Measurements from ENCODE around the gene RLN2.

RLN2 gene

DNA sequence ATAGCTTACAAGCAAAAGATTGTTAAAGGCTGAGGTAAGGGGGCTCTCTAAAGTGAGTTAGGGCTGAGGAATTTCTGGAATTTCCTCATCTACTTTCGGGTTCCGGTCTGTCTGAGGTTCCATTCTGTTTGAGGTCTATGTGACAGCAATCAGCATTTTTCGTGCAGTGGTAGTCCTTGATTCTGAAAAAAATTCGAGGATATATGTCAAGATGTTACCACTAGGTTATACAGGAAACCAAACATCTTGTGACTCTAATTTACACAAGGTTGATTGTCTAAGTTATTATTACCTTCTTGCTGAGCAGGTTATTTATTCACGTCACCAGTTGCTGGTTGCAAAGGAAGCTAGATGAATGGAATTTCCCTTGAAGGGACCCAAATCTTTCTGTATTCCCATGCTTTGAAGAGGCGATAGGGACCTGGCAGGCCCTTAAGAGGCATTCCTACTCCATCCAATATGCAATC lies 35.2 kb downstream of the RLN2 start:
- DNase-seq, result no peak

DNA sequence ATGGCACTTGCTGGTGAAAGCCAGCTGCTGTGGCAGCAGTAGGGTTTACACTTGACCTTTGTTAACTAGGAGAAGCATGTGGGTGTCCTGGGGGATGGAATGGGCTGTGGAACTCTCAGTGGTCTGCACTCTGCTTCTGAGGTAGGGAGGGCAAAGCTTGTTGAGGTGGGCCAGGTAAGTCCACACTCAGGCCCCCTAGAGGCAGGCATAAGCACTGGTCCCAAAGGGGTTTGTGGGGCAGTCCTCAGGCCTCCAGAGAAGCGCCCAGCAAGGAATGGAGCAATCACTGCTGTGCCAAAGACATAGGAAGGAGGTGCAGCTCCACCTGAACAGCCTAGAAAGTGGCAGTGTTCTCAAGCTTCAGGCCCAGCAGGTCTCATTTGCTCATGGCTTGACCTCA lies 38.6 kb downstream of the RLN2 start:
- DNase-seq, result no peak

DNA sequence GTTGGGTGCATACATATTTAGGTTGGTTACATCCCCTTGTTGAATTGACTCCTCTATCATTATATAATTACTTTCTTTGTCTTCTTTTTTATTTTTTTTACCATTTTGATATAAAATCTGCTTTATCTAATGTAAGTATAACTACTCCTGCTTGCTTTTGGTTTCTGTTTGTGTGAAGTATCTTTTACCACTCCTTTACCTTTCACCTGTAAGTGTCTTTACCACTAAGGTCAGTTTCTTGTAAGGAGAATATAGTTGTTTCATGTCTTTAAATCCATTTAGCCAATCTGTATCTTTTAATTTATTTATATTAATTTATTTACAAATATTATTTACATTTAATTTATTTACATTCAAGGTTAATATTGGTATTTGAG lies 40.3 kb downstream of the RLN2 start:
- no peak for DNase-seq

DNA sequence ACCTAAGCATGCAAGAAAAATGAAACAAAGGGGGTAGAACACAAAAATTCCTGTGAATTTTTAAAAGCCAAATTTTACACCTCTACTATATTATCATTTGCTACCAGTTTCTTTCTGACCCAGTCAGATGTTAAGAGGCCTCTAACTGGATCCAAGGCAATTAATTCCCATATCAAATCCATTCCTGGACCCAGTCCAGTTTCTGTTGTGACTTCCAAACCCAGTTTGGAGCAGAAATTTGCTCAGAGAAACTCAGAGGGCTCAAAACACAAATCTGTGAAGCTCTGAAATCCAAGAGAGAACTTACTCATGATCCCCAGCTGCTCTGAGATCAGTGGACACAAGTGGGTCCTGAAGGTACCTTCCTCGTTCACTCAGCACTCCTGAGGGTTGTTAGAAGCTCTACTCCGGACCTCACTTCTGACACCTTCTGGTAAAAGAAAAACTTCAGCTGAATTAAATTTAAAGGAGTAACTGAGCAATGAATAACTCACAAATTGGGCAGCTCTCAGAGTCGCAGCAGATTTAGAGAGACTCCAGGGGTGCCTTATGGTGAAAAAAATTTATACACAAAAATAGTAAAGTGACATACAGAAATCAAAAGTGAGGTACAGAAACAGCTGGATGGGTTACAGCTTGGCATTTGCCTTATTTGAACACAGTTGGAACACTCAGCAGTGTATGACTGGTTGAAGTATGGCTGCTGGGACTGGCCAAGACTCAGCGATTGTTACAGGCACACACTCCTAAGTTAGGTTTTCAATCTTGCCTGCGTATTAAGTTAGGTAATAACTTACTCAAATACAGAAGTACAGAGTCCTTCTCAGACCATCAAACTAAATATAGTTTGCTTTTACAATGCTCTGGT lies 40.9 kb downstream of the RLN2 start:
- no peak for DNase-seq
